SIG-M5 (cell line): Measurements from ENCODE around the gene DNAH7.
A peak's percentile ranks its signal among the peaks of the same experiment; 100 is the strongest.
"Not testable (repeated sequence)": the region's sequence is repeated elsewhere in the genome, so short reads cannot be mapped to it uniquely, and the experiment has no call there.

ENCODE experiments used
- DNase-seq: peaks from one replicate; lab custom pipeline; 2025; lab: John Stamatoyannopoulos, UW

DNAH7 gene

GRCh38 chr2:195967336-195967735 lies 101.3 kb downstream of the DNAH7 start:
- DNase-seq, result no peak

GRCh38 chr2:195961873-195962272 lies 106.8 kb downstream of the DNAH7 start:
- peak; percentile 54 for DNase-seq

GRCh38 chr2:195959341-195959740 lies 109.3 kb downstream of the DNAH7 start:
- no peak for DNase-seq

GRCh38 chr2:195956725-195957124 lies 111.9 kb downstream of the DNAH7 start:
- no peak for DNase-seq

GRCh38 chr2:195945056-195945455 lies 123.6 kb downstream of the DNAH7 start:
- DNase-seq, result no peak

GRCh38 chr2:195937176-195937575 lies 131.5 kb downstream of the DNAH7 start:
- no peak for DNase-seq

- no peak for DNase-seq
Observed at GRCh38 chr2:195934484-195934883, 134.2 kb downstream of the DNAH7 start.

GRCh38 chr2:195929531-195929930 lies 139.1 kb downstream of the DNAH7 start:
- no peak for DNase-seq

GRCh38 chr2:195925120-195925519 lies 143.5 kb downstream of the DNAH7 start:
- DNase-seq, result no peak

GRCh38 chr2:195923889-195924288 lies 144.7 kb downstream of the DNAH7 start:
- DNase-seq, result no peak

GRCh38 chr2:195917021-195917600 lies 151.5 kb downstream of the DNAH7 start:
- DNase-seq, result not testable (repeated sequence)

- no peak for DNase-seq
Observed at GRCh38 chr2:195912079-195912478, 156.6 kb downstream of the DNAH7 start.

- no peak for DNase-seq
Observed at GRCh38 chr2:195910570-195910969, 158.1 kb downstream of the DNAH7 start.

- no peak for DNase-seq
Observed at GRCh38 chr2:195909926-195910325, 158.7 kb downstream of the DNAH7 start.

GRCh38 chr2:195907474-195907873 lies 161.2 kb downstream of the DNAH7 start:
- no peak for DNase-seq

GRCh38 chr2:195903956-195904355 lies 164.7 kb downstream of the DNAH7 start:
- DNase-seq, result no peak

GRCh38 chr2:195902857-195903256 lies 165.8 kb downstream of the DNAH7 start:
- DNase-seq, result no peak

GRCh38 chr2:195899226-195899625 lies 169.4 kb downstream of the DNAH7 start:
- DNase-seq, result no peak

GRCh38 chr2:195898505-195899191 lies 170.0 kb downstream of the DNAH7 start:
- DNase-seq, result no peak

GRCh38 chr2:195891081-195891480 lies 177.6 kb downstream of the DNAH7 start:
- DNase-seq, result no peak

GRCh38 chr2:195879153-195879552 lies 189.5 kb downstream of the DNAH7 start:
- DNase-seq, result no peak

- DNase-seq, result no peak
Observed at GRCh38 chr2:195871326-195871725, 197.3 kb downstream of the DNAH7 start.

- no peak for DNase-seq
Observed at GRCh38 chr2:195864316-195864715, 204.3 kb downstream of the DNAH7 start.

- no peak for DNase-seq
Observed at GRCh38 chr2:195863564-195863963, 205.1 kb downstream of the DNAH7 start.
